ENCODE data around the gene SERPINB12. TPM values are rescaled to one million over a fixed set of nuclear protein-coding genes. Genes with fewer than 3 reads are reported as not detected.

SERPINB12 gene
- total and polyA plus RNA-seq, 2 donors from 2014 or later: not detected

- no peak for TF ChIP-seq CTCF (IDR thresholded peaks at IDR 0.05; ENCODE audit: borderline replicate concordance, extremely low read depth, insufficient read depth)
- H3K27ac ChIP-seq (ENCODE audit: low read depth in 2 of 2, low read length in 2 of 2): no peak overlapping the region
- H3K9me3 ChIP-seq (ENCODE audit: control insufficient read depth in 2 of 3, insufficient read depth in 1 of 3, low read length in 3 of 3): no peaks in the 10 kb centered on the region
- no peaks in the 10 kb centered on the region for H3K27me3 ChIP-seq (ENCODE audit: control insufficient read depth, insufficient read depth, low read length)
- no peaks in the 10 kb centered on the region for H3K4me1 ChIP-seq (ENCODE audit: control insufficient read depth in 2 of 3, insufficient read depth in 2 of 3, low read depth in 1 of 3, low read length in 3 of 3)
- FAIRE-seq (no peak), DNase-seq (no peak)
- no peak overlapping the region for H3K9ac ChIP-seq (ENCODE audit: low read length in 3 of 3)
- intact Hi-C loops (cut with DNase I): no loop called here
- H3K36me3 ChIP-seq (ENCODE audit: control insufficient read depth in 2 of 3, insufficient read depth in 3 of 3, low read length in 3 of 3): no peaks in the 10 kb centered on the region
- H3K4me3 ChIP-seq (ENCODE audit: low read length in 3 of 3): no peak overlapping the region
These were observed 17.7 kb downstream of the SERPINB12 start for GRCh38 chr18:63559567-63560491.

- Histone ChIP-seq H3K36me3 (ENCODE audit: control insufficient read depth in 2 of 3, insufficient read depth in 3 of 3, low read length in 3 of 3) (no peaks in the 10 kb centered on the region), H3K27ac (ENCODE audit: low read depth in 2 of 2, low read length in 2 of 2) (no peak overlapping the region)
These were observed 20.1 kb downstream of the SERPINB12 start for GRCh38 chr18:63562284-63562683.

GRCh38 chr18:63564021-63564420, 21.9 kb downstream of the SERPINB12 start:
- Histone ChIP-seq H3K9ac (ENCODE audit: low read length in 3 of 3) (no peak overlapping the region), H3K27ac (ENCODE audit: low read depth in 2 of 2, low read length in 2 of 2) (no peak overlapping the region), H3K27me3 (ENCODE audit: control insufficient read depth, insufficient read depth, low read length) (no peaks in the 10 kb centered on the region), H3K4me3 (ENCODE audit: low read length in 3 of 3) (no peak overlapping the region), H3K4me1 (ENCODE audit: control insufficient read depth in 2 of 3, insufficient read depth in 2 of 3, low read depth in 1 of 3, low read length in 3 of 3) (no peaks in the 10 kb centered on the region), H3K9me3 (ENCODE audit: control insufficient read depth in 2 of 3, insufficient read depth in 1 of 3, low read length in 3 of 3) (no peaks in the 10 kb centered on the region), H3K36me3 (ENCODE audit: control insufficient read depth in 2 of 3, insufficient read depth in 3 of 3, low read length in 3 of 3) (no peaks in the 10 kb centered on the region)
- no peak for DNase-seq
- no peak for FAIRE-seq
- intact Hi-C loops (cut with DNase I): no loop called here
- no peak for TF ChIP-seq CTCF (IDR thresholded peaks at IDR 0.05; ENCODE audit: borderline replicate concordance, extremely low read depth, insufficient read depth)

More at GRCh38 chr18:63562284-63562683, 20.1 kb downstream of the SERPINB12 start:
- Histone ChIP-seq H3K4me1 (ENCODE audit: control insufficient read depth in 2 of 3, insufficient read depth in 2 of 3, low read depth in 1 of 3, low read length in 3 of 3) (no peaks in the 10 kb centered on the region), H3K9ac (ENCODE audit: low read length in 3 of 3) (no peak overlapping the region), H3K9me3 (ENCODE audit: control insufficient read depth in 2 of 3, insufficient read depth in 1 of 3, low read length in 3 of 3) (no peaks in the 10 kb centered on the region), H3K27me3 (ENCODE audit: control insufficient read depth, insufficient read depth, low read length) (no peaks in the 10 kb centered on the region), H3K4me3 (ENCODE audit: low read length in 3 of 3) (no peak overlapping the region)
- FAIRE-seq: no peak
- intact Hi-C loops (cut with DNase I): no loop called here
- no peak for DNase-seq
- TF ChIP-seq CTCF (IDR thresholded peaks at IDR 0.05; ENCODE audit: borderline replicate concordance, extremely low read depth, insufficient read depth): no peak
